ENCODE measurements around the gene SLC25A30.

DNA sequence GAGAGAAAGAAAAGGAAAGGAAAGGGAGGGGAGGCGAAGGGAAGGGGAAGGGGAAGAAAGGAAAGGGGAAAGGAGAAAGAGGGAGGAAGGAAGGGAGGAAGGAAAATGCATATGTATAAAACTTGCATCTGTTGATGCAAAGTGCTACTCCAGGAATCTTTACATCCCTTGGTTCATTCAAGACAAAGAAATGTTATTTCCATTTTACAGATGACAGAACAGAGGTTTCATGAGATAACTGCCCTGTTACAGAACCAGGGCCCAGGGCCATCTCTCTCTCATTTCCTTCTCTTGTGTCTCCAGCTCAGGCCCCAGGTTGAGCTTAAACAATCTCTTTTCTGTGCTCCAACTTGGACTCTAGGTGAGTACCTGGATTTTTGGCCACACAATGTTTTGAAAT is 1.8 kb upstream of the SLC25A30 start:
- TF ChIP-seq, protein P1, sequence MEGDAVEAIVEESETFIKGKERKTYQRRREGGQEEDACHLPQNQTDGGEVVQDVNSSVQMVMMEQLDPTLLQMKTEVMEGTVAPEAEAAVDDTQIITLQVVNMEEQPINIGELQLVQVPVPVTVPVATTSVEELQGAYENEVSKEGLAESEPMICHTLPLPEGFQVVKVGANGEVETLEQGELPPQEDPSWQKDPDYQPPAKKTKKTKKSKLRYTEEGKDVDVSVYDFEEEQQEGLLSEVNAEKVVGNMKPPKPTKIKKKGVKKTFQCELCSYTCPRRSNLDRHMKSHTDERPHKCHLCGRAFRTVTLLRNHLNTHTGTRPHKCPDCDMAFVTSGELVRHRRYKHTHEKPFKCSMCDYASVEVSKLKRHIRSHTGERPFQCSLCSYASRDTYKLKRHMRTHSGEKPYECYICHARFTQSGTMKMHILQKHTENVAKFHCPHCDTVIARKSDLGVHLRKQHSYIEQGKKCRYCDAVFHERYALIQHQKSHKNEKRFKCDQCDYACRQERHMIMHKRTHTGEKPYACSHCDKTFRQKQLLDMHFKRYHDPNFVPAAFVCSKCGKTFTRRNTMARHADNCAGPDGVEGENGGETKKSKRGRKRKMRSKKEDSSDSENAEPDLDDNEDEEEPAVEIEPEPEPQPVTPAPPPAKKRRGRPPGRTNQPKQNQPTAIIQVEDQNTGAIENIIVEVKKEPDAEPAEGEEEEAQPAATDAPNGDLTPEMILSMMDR (IDR thresholded peaks at IDR 0.05; ENCODE audit: insufficient read depth, low read length) = no peak
- TF ChIP-seq POLR2AphosphoS5 (IDR thresholded peaks at IDR 0.05; ENCODE audit: low read depth) (no peak), GABPA (IDR thresholded peaks at IDR 0.05; ENCODE audit: low read depth) (no peak)
- TF ChIP-seq, protein P2, sequence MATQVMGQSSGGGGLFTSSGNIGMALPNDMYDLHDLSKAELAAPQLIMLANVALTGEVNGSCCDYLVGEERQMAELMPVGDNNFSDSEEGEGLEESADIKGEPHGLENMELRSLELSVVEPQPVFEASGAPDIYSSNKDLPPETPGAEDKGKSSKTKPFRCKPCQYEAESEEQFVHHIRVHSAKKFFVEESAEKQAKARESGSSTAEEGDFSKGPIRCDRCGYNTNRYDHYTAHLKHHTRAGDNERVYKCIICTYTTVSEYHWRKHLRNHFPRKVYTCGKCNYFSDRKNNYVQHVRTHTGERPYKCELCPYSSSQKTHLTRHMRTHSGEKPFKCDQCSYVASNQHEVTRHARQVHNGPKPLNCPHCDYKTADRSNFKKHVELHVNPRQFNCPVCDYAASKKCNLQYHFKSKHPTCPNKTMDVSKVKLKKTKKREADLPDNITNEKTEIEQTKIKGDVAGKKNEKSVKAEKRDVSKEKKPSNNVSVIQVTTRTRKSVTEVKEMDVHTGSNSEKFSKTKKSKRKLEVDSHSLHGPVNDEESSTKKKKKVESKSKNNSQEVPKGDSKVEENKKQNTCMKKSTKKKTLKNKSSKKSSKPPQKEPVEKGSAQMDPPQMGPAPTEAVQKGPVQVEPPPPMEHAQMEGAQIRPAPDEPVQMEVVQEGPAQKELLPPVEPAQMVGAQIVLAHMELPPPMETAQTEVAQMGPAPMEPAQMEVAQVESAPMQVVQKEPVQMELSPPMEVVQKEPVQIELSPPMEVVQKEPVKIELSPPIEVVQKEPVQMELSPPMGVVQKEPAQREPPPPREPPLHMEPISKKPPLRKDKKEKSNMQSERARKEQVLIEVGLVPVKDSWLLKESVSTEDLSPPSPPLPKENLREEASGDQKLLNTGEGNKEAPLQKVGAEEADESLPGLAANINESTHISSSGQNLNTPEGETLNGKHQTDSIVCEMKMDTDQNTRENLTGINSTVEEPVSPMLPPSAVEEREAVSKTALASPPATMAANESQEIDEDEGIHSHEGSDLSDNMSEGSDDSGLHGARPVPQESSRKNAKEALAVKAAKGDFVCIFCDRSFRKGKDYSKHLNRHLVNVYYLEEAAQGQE (IDR thresholded peaks at IDR 0.05; ENCODE audit: insufficient replicate concordance, low read depth) = no peak

Measured in HL-60 (cell line).